Transverse colon (tissue), 3 donors: ENCODE measurements around the gene B4GALT5.

Experiments
- CTCF ChIP-seq, 5 experiments: fragments of 200-600 bp in 3 of 5; fragments of 450-650 bp in 2 of 5; sonication (generic) in 3 of 5; IDR thresholded peaks; 1 replicate in 2 of 5; 2 replicates in 3 of 5; pipeline ENCODE4 v1.5.1; 2016 to 2017; ENCODE audit warnings: antibody characterized with exemption in 5 of 5, inconsistent platforms in 3 of 5, mild to moderate bottlenecking in 2 of 5, moderate library complexity in 1 of 5
- EP300 ChIP-seq: sonication (generic); formaldehyde crosslinking; IDR thresholded peaks from one replicate; pipeline ENCODE4 v1.6.1; 2017; ENCODE audit warnings: antibody characterized with exemption, low read depth
- POLR2A ChIP-seq: fragments of 450-650 bp; IDR thresholded peaks from one replicate; pipeline ENCODE4 v1.6.1; 2016; ENCODE audit warnings: antibody characterized with exemption, mild to moderate bottlenecking, moderate library complexity

DNA sequence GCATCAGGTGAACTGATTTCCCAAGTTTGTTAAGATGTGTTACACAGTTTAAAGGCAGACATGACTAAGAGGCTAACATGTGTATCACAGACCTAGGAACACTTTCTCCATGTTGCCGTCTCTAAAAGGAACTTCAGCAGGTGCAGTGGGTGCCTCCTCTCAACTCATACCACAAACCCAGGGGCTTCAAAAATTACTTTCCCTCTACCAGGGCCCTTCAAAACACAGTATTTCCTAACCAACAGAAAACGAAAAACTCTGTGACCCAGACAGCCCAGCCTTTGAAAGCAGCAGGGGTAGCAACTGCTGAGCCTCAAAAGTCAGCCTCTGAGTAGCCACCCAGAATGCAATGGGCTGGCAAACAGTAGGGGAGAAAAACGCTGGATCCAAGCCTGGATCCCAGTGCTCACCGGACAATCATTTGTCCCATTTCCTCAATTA, 28.5 kb downstream of the B4GALT5 start:
- TF ChIP-seq POLR2A: no peak
- TF ChIP-seq EP300: no peak
- TF ChIP-seq CTCF (IDR thresholded peaks at IDR 0.05): no peak
